Mesenchymal stem cell (in vitro differentiated cells and primary cell): ENCODE measurements around the gene GFRA1.

ENCODE experiments used
- DNase-seq: peaks from one replicate; pipeline ENCODE4 v3.0.0-alpha.2; 2013
- H2AFZ ChIP-seq: one replicate; pipeline ENCODE4 v1.6.1; 2013; ENCODE audit warnings: low read depth, mild to moderate bottlenecking, control low read depth, inconsistent platforms, low read length, moderate library complexity
- H2AK5ac ChIP-seq: 2 replicates; pipeline ENCODE4 v1.6.1; 2013; ENCODE audit warnings: low read length, moderate library complexity, mild to moderate bottlenecking, inconsistent platforms; ENCODE audit not compliant: severe bottlenecking
- H2BK120ac ChIP-seq: one replicate; pipeline ENCODE4 v1.6.1; 2013; ENCODE audit warnings: low read depth, mild to moderate bottlenecking, inconsistent platforms, low read length, moderate library complexity
- H2BK12ac ChIP-seq, 2 experiments: one replicate each; pipeline ENCODE4 v1.6.1; 2013; ENCODE audit warnings: inconsistent platforms in 2 of 2, low read length in 2 of 2, mild to moderate bottlenecking in 2 of 2, moderate library complexity in 2 of 2, control low read depth in 1 of 2
- H2BK15ac ChIP-seq: one replicate; pipeline ENCODE4 v1.6.1; 2013; ENCODE audit warnings: mild to moderate bottlenecking, low read depth, inconsistent platforms; ENCODE audit not compliant: poor library complexity, severe bottlenecking
- H2BK5ac ChIP-seq: 2 replicates; pipeline ENCODE4 v1.6.1; 2013; ENCODE audit warnings: low read depth, mild to moderate bottlenecking, low read length, control low read depth, inconsistent platforms; ENCODE audit not compliant: poor library complexity, severe bottlenecking
- H3K14ac ChIP-seq, 2 experiments: one replicate each; pipeline ENCODE4 v1.6.1; 2013; ENCODE audit warnings: inconsistent platforms in 2 of 2, low read length in 2 of 2, control low read depth in 1 of 2, mild to moderate bottlenecking in 1 of 2, moderate library complexity in 1 of 2
- H3K18ac ChIP-seq, 2 experiments: one replicate each; pipeline ENCODE4 v1.6.1; 2013; ENCODE audit warnings: inconsistent platforms in 2 of 2, low read length in 2 of 2, control low read depth in 1 of 2, low read depth in 1 of 2, mild to moderate bottlenecking in 1 of 2
- H3K23ac ChIP-seq, 2 experiments: one replicate each; pipeline ENCODE4 v1.6.1; 2013; ENCODE audit warnings: inconsistent platforms in 2 of 2, low read length in 2 of 2, mild to moderate bottlenecking in 2 of 2, moderate library complexity in 2 of 2, control low read depth in 1 of 2
- H3K27ac ChIP-seq: 2 replicates; pipeline ENCODE4 v1.5.1; 2013; ENCODE audit warnings: mild to moderate bottlenecking, moderate library complexity, low read length, control low read depth, inconsistent platforms; ENCODE audit not compliant: poor library complexity, severe bottlenecking
- H3K27me3 ChIP-seq, 2 experiments: 2 replicates each; pipeline versions ENCODE4 v1.6.1 to v1.7.0; 2013; ENCODE audit warnings: low read length in 2 of 2, mild to moderate bottlenecking in 2 of 2, moderate library complexity in 2 of 2, control low read depth in 1 of 2, inconsistent platforms in 1 of 2; ENCODE audit not compliant: control insufficient read depth in 1 of 2, insufficient read depth in 1 of 2
- H3K36me3 ChIP-seq, 2 experiments: 2 replicates each; pipeline versions ENCODE4 v1.6.1 to v1.7.0; 2013; ENCODE audit warnings: low read length in 2 of 2, control low read depth in 1 of 2, inconsistent platforms in 1 of 2, low read depth in 1 of 2, mild to moderate bottlenecking in 1 of 2; ENCODE audit not compliant: insufficient read depth in 2 of 2, control insufficient read depth in 1 of 2
- H3K4ac ChIP-seq, 2 experiments: one replicate each; pipeline ENCODE4 v1.6.1; 2013; ENCODE audit warnings: inconsistent platforms in 2 of 2, low read length in 2 of 2, mild to moderate bottlenecking in 2 of 2, moderate library complexity in 2 of 2, control low read depth in 1 of 2, low read depth in 1 of 2
- H3K4me1 ChIP-seq: 2 replicates; pipeline ENCODE4 v1.6.1; 2013; ENCODE audit warnings: low read depth, low read length, control low read depth; ENCODE audit not compliant: control insufficient read depth, insufficient read depth
- H3K4me2 ChIP-seq: 2 replicates; pipeline ENCODE4 v1.6.1; 2013; ENCODE audit warnings: low read length, mild to moderate bottlenecking, inconsistent platforms; ENCODE audit not compliant: poor library complexity, severe bottlenecking
- H3K4me3 ChIP-seq, 2 experiments: 2 replicates each; pipeline versions ENCODE4 v1.5.1 to v1.7.0; 2013; ENCODE audit warnings: low read length in 2 of 2, mild to moderate bottlenecking in 2 of 2, control low read depth in 1 of 2, low read depth in 1 of 2; ENCODE audit not compliant: insufficient read depth in 1 of 2
- H3K79me1 ChIP-seq: replicated peaks from 2 replicates; pipeline ENCODE4 v1.6.1; 2013; ENCODE audit warnings: mild to moderate bottlenecking, control low read depth, low read length, inconsistent platforms; ENCODE audit not compliant: poor library complexity, severe bottlenecking
- H3K9ac ChIP-seq: 2 replicates; pipeline ENCODE4 v1.7.0; 2013; ENCODE audit warnings: mild to moderate bottlenecking, low read length, moderate library complexity
- H3K9me3 ChIP-seq: 2 replicates; pipeline ENCODE4 v1.7.0; 2013; ENCODE audit warnings: mild to moderate bottlenecking, low read length; ENCODE audit not compliant: control insufficient read depth
- H4K8ac ChIP-seq: one replicate; pipeline ENCODE4 v1.6.1; 2013; ENCODE audit warnings: inconsistent platforms, mild to moderate bottlenecking, low read length, moderate library complexity
- H4K91ac ChIP-seq: one replicate; pipeline ENCODE4 v1.6.1; 2013; ENCODE audit warnings: mild to moderate bottlenecking, low read length, inconsistent platforms
- WGBS: methylation state at CpG from one replicate; pipeline ENCODE4 v1.1.7; 2013; ENCODE audit warnings: mixed read lengths; 5-methylcytosine and 5-hydroxymethylcytosine counted together

The GFRA1 gene

DNA sequence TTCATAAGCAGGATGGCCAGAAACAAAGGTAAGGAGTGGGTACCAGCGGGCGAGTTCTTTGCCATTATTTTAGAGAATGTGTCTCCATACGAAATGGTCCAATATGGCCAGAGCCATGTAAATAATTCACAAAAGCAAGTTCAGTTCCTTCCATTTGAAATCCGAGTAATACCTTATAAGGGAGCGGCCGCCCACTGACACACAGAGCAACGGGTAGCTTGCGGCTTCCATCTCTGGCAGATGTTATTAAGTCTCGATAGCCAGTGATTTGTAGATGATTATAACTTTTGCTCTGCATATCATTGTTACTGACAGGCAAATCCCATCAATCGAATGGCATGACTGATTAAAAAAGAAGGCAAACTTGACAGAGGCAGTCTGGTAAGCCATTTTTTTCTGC is 63.2 kb downstream of the GFRA1 start:
- no peak overlapping the region for H3K4ac ChIP-seq
- H2AK5ac ChIP-seq, result peak overlapping the region; percentile 65
- peak overlapping the region in 1 of 2 experiments; percentile 47 for H3K23ac ChIP-seq
- no peak overlapping the region for H2BK15ac ChIP-seq
- no peaks in the 10 kb centered on the region for H3K36me3 ChIP-seq
- no peak overlapping the region for H3K14ac ChIP-seq
- H3K4me1 ChIP-seq, result peaks cover 21% of the 10 kb centered on the region
- no peak overlapping the region for H3K4me3 ChIP-seq
- H2BK120ac ChIP-seq, result no peak overlapping the region
- no peaks in the 10 kb centered on the region for H3K27me3 ChIP-seq
- WGBS, result 96% methylated on average over 10 of the region's 10 CpGs
- no peak overlapping the region for H2AFZ ChIP-seq
- H3K4me2 ChIP-seq, result no peak overlapping the region
- H3K27ac ChIP-seq, result no peak overlapping the region
- H3K79me1 ChIP-seq, result peaks cover 34% of the 10 kb centered on the region
- H3K9ac ChIP-seq, result no peak overlapping the region
- H4K8ac ChIP-seq, result no peak overlapping the region
- no peak overlapping the region for H2BK12ac ChIP-seq
- DNase-seq, result no peak
- H4K91ac ChIP-seq, result no peak overlapping the region
- H3K9me3 ChIP-seq, result no peaks in the 10 kb centered on the region
- H3K18ac ChIP-seq, result no peak overlapping the region
- no peak overlapping the region for H2BK5ac ChIP-seq

DNA sequence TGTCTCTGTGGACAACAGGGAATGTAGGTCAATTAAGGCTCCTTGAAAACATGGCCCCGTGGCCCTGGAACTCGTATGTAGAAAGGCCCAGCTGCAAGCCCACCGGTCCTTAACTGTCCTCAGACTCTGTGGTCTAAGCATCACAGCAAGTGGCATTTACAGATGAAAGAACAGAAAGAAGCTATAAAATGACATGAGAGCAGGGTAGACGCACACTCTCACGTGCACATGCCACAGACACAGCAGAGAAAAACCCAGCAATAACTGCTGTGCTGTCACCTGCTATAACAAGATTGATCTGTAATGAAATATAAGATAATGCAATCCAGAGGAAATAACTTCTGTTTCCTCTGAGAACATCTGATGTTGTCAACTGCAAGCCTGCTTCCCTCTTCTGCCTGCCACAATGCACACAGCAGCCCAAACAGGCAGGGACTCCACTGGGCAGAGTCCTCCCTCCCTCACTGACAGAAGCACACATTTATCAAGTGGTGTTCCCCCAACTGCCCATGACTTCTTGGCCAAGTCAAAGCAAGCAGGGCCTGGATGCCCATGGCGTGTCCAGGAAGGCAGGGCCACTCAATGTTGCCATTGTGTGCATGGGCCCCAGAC is 63.9 kb downstream of the GFRA1 start:
- Histone ChIP-seq H2BK5ac (no peak overlapping the region), H3K27ac (no peak overlapping the region), H3K27me3 (no peaks in the 10 kb centered on the region), H3K18ac (peak overlapping the region; percentile 14 to 34), H2BK120ac (no peak overlapping the region), H4K8ac (no peak overlapping the region), H2AFZ (no peak overlapping the region), H3K4me1 (peaks cover 21% of the 10 kb centered on the region), H3K79me1 (peaks cover 33% of the 10 kb centered on the region), H3K14ac (peak overlapping the region in 1 of 2 experiments; percentile 73), H3K4me3 (no peak overlapping the region), H3K9ac (no peak overlapping the region), H3K9me3 (no peaks in the 10 kb centered on the region), H3K4me2 (no peak overlapping the region), H2BK12ac (peak overlapping the region in 1 of 2 experiments; percentile 65), H2AK5ac (no peak overlapping the region), H3K36me3 (no peaks in the 10 kb centered on the region), H3K23ac (no peak overlapping the region), H2BK15ac (no peak overlapping the region), H4K91ac (no peak overlapping the region), H3K4ac (no peak overlapping the region)
- no peak for DNase-seq
- 98% methylated on average over 4 of the region's 6 CpGs for WGBS

- H2BK5ac ChIP-seq, result no peak overlapping the region
- no peak overlapping the region for H4K91ac ChIP-seq
- peaks cover 0 to 2% of the 10 kb centered on the region in 2 experiments for H3K36me3 ChIP-seq
- no peak overlapping the region for H3K18ac ChIP-seq
- H3K23ac ChIP-seq, result no peak overlapping the region
- DNase-seq, result no peak
- no peak overlapping the region for H3K4ac ChIP-seq
- peaks cover 18% of the 10 kb centered on the region for H3K4me1 ChIP-seq
- H2AK5ac ChIP-seq, result no peak overlapping the region
- 82% methylated on average over 5 of the region's 7 CpGs for WGBS
- no peak overlapping the region for H2BK12ac ChIP-seq
- no peak overlapping the region for H3K9ac ChIP-seq
- H3K27me3 ChIP-seq, result no peaks in the 10 kb centered on the region
- H3K4me3 ChIP-seq, result no peak overlapping the region
- H3K27ac ChIP-seq, result no peak overlapping the region
- H4K8ac ChIP-seq, result no peak overlapping the region
- H3K4me2 ChIP-seq, result no peak overlapping the region
- H3K14ac ChIP-seq, result no peak overlapping the region
- H2BK15ac ChIP-seq, result no peak overlapping the region
- H3K79me1 ChIP-seq, result peaks cover 36% of the 10 kb centered on the region
- no peaks in the 10 kb centered on the region for H3K9me3 ChIP-seq
- no peak overlapping the region for H2BK120ac ChIP-seq
- H2AFZ ChIP-seq, result no peak overlapping the region
These were observed 65.3 kb downstream of the GFRA1 start for GRCh38 chr10:116207690-116208089.

DNA sequence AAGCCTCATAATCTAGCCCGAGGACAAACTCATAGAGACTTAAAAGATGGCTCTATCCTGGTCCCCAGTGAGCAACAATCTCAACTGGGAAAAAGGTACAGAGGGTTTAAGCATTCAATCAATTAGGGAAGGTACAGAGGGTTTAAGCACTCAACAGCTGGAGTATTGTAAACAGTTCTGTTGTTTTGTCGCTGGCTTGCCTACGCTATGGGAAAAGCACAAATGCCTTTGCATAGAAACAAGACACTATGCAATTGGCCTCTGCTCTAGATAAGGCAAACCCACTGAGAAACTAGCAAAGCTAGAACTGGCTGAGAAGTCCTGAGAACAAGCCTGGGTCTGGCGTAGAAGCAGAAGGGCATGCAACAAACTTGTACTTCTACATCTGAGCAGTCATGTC is 69.3 kb downstream of the GFRA1 start:
- Histone ChIP-seq H3K23ac (no peak overlapping the region), H3K4me3 (no peak overlapping the region), H3K27ac (no peak overlapping the region), H2AK5ac (no peak overlapping the region), H2BK15ac (no peak overlapping the region), H2BK5ac (no peak overlapping the region), H2AFZ (no peak overlapping the region), H3K36me3 (peaks cover 0 to 3% of the 10 kb centered on the region in 2 experiments), H4K91ac (no peak overlapping the region), H3K79me1 (peaks cover 44% of the 10 kb centered on the region), H3K4me2 (no peak overlapping the region), H2BK12ac (no peak overlapping the region), H3K27me3 (no peaks in the 10 kb centered on the region), H2BK120ac (no peak overlapping the region), H3K4ac (no peak overlapping the region), H4K8ac (no peak overlapping the region), H3K18ac (no peak overlapping the region), H3K9me3 (peaks cover 10% of the 10 kb centered on the region), H3K9ac (no peak overlapping the region), H3K14ac (no peak overlapping the region), H3K4me1 (peaks cover 4% of the 10 kb centered on the region)
- 89% methylated on average over 4 of the region's 4 CpGs for WGBS
- DNase-seq, result no peak
